Stimulated activated CD8-positive, alpha-beta memory T cell treated with anti-CD3 and anti-CD28 coated beads, Interleukin-4, amount 100 ng/mL, for 24 hours (primary cell): Measurements from ENCODE around the gene ZNF862.
"Not testable (repeated sequence)": the region's sequence is repeated elsewhere in the genome, so short reads cannot be mapped to it uniquely, and the experiment has no call there.

Experiments
- DNase-seq: peaks from one replicate; pipeline ENCODE4 v3.0.0-alpha.2; 2020; ENCODE audit warnings: low read depth

Gene ZNF862

GRCh38 chr7:149824748-149825566 lies 13.2 kb upstream of the ZNF862 start:
- DNase-seq, result no peak

- no peak for DNase-seq
Observed at GRCh38 chr7:149825567-149826343, 12.4 kb upstream of the ZNF862 start.

DNA sequence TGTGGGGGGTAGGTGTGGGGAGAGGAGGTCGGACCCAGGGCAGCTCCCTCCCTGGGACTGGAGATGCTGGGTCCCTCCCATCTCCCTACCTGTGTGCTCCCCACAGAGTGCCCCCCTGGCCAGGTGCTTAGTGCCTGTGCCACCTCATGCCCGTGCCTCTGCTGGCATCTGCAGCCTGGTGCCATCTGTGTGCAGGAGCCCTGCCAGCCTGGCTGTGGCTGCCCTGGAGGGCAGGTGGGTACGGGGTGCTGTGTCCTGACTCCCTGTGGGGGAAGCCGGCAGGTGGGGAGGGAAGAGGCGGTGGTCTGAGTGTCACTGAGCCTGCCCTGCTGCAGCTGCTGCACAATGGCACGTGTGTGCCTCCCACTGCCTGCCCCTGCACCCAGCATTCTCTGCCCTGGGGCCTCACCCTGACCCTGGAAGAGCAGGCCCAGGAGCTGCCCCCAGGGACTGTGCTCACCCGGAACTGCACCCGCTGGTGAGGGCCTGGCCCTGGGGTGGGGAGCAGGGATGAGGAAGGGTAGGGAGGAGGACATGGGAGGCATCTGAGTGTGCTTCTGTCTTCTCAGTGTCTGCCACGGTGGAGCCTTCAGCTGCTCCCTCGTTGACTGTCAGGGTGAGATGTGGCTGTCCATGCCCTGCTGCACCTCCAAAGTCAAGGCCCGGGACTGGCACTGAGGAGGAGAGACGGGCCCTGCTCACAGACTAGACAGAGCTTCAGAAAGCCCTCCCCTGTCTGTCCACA lies 11.7 kb upstream of the ZNF862 start:
- no peak for DNase-seq

GRCh38 chr7:149827089-149827981 lies 10.8 kb upstream of the ZNF862 start:
- no peak for DNase-seq

DNA sequence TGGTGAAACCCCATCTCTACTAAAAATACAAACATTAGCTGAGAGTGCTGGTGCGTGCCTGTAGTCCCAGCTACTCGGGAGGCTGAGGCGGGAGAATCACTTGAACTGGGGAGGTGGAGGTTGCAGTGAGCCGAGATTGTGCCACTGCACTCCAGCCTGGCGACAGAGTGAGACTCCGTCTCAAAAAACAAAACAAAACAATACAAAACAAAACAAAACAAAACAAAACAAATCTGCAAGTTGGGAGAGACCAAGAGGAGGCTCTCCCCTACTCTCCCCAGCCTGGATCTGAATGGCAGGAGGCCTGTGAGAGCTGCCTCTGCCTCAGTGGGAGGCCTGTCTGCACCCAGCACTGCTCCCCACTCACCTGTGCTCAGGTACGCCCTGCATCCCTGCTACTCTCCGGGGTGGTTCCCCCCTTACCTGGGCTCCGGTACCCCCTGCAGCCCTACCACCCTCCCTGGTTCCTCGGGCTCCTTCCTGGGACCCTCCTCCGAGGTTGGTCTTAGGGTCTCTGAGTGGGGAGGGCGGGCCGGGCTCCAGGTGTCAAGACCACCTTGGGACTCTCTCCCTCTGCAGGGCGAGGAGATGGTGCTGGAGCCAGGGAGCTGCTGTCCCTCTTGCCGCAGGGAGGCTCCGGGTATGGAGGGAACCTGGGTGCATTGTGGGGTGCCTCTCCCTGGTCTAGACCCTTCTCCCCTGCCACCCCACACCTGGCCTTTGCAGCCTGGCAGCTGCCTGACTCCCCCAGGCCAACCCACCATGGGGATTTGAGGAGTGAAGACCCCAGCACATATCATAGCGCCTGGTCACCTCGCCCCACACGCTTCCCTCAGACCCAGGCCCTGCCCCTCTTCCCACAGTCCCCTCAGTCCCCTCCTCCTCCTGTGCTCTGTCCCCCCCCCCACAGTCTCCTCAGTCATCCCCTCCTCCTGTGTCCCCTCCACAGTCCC lies 9.5 kb upstream of the ZNF862 start:
- DNase-seq, result no peak

GRCh38 chr7:149830527-149830926 lies 7.6 kb upstream of the ZNF862 start:
- not testable (repeated sequence) for DNase-seq

DNA sequence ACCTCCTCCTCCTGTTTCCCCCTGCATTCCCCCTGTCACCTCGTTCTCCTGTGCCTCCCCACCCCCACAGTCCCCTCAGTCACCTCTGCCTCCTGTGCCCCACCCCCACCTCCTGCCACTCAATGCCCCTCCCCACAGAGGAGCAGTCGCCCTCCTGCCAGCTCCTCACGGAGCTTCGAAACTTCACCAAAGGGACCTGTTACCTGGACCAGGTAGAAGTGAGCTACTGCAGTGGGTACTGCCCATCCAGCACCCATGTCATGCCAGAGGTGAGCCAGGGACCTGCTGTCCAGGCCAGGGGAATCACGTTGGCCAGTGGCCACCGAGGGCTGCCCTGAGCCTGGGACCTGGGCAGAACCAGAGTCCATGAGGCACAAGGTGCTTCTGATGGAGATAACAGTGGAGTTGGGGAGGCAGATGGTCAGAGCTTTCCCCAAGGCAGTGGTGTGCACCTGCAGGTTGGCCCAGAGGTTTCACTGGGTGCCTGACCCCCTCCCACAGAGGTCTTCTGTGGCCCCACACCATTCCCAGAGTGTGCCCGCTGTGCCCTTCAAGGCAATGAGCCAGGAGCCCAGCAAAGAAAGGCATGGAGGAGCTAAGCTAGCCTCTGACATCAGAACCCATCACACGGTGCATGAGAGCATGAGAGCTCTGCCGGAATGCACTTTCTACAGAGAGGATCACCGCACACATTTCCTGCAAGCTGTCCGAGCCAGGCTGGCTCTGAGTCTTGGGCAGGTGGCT lies 7.0 kb upstream of the ZNF862 start:
- no peak for DNase-seq

GRCh38 chr7:149831741-149832219 lies 6.4 kb upstream of the ZNF862 start:
- no peak for DNase-seq

- no peak for DNase-seq
Observed at GRCh38 chr7:149832332-149833041, 5.7 kb upstream of the ZNF862 start.

- no peak for DNase-seq
Observed at GRCh38 chr7:149833495-149834130, 4.6 kb upstream of the ZNF862 start.

GRCh38 chr7:149834601-149835000 lies 3.6 kb upstream of the ZNF862 start:
- no peak for DNase-seq

GRCh38 chr7:149836434-149836833 lies 1.7 kb upstream of the ZNF862 start:
- DNase-seq, result no peak

DNA sequence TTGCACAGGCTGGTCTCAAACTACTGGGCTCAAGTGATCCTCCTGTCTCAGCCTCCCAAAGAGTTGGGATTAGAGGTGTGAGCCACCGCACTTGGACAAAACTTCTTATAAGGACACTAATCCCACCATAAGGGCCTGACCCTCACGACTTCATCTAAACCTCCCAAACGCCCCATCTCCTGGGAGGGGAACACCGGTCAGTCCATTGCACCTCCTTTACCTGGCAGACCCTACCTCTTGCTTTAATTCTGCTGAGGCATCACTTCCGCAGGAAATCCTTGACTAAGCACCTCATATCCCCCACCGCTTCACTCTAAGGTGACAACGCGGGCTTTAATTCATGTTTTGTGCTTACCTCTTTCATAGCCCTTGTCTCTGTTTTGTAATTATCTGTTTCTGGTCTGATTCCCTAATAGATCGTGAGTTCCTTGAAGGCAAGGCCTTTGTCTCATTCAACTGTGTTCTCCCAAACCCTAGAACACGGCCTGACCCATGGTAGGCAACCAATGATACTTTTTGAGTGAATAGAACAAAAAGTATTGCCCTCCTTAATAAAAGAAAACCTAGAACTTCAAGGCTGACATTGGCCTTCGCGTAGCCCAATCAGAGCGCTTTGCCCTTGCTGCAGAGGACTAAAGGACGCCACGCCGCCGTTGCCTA lies 481 bp upstream of the ZNF862 start:
- no peak for DNase-seq

DNA sequence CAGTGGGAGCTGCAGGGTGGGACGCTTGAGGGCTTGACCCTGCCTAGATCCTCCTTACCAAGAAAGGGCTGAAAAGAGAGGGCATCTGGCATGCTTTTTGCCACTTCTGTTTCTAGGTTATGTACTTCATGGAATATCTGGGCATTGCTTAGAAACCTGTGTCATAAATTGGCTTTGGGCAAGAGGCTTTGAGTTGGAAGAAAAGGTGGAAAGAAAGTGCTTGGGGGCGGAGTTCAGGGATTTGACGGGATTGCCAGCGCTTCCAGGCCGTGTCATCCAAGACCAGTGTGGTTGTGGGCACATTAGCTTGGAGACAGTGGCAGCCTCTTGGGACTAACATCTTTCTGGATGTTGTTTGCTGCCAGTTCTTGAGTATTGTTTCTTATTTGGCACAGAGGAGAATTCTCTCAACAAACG lies 825 bp downstream of the ZNF862 start:
- no peak for DNase-seq

DNA sequence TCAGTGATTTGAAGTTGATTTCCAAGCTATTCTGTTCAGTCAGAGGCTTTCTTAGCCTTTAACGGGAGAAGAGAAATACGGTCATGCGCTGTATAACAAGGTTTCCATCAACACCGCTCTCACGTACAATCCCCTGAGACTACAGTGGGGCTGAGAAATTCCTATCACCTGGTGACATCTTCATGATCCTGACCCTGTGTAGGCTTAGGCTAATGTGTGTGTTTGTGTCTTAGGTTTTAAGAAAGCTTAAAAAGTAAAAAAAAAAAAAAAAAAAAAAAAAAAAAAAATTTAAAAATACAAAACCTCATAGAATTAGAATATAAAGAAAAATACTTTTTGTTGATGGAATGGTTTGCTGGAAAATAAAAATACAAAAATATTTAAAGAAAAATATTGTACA lies 1.8 kb downstream of the ZNF862 start:
- no peak for DNase-seq

DNA sequence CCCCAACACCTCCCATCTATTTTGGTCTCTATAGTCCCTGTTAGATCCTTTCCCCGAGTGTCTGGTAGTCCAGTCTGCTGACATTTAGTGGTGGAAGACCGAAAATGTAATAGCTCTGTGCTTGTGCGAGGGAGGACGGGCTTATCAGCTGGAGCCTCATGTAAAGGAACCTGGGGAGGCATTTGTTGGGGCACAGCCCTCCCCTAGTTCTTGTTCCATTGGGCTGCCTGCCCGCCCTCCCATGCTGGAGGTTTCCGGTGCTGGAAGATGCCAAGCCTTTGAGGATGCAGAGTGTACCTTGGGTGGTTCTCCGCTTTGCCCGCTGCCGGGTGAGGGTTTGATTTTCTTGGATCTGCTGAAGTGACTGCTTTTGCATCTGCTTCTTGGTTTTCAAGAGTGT lies 5.4 kb downstream of the ZNF862 start:
- no peak for DNase-seq

DNA sequence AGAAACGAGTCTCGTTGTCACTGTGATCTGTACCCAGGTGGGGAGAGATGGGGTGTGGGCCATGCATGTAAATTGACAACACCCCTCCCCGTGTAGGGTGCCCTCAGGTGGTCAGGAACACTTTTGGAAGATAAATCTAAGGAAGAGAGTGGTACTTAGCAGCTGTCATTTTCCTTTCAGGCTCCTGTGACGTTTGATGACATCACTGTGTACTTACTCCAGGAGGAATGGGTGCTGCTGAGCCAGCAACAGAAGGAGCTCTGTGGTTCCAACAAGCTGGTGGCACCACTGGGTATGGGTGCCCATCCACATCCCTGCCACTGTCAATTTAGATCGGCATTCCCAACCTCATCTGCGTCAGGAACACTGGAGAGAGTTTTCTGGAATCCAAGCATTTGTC lies 6.3 kb downstream of the ZNF862 start:
- no peak for DNase-seq
